Mesenchymal stem cell (in vitro differentiated cells and primary cell): ENCODE results near the gene METRNL.
A peak's percentile ranks its signal among the peaks of the same experiment; 100 is the strongest.

Experiments
- DNase-seq: peaks from one replicate; pipeline ENCODE4 v3.0.0-alpha.2; 2013
- H2AFZ ChIP-seq: one replicate; pipeline ENCODE4 v1.6.1; 2013; ENCODE audit warnings: low read depth, mild to moderate bottlenecking, control low read depth, inconsistent platforms, low read length, moderate library complexity
- H2AK5ac ChIP-seq: 2 replicates; pipeline ENCODE4 v1.6.1; 2013; ENCODE audit warnings: low read length, moderate library complexity, mild to moderate bottlenecking, inconsistent platforms; ENCODE audit not compliant: severe bottlenecking
- H2BK120ac ChIP-seq: one replicate; pipeline ENCODE4 v1.6.1; 2013; ENCODE audit warnings: low read depth, mild to moderate bottlenecking, inconsistent platforms, low read length, moderate library complexity
- H2BK12ac ChIP-seq, 2 experiments: one replicate each; pipeline ENCODE4 v1.6.1; 2013; ENCODE audit warnings: inconsistent platforms in 2 of 2, low read length in 2 of 2, mild to moderate bottlenecking in 2 of 2, moderate library complexity in 2 of 2, control low read depth in 1 of 2
- H2BK15ac ChIP-seq: one replicate; pipeline ENCODE4 v1.6.1; 2013; ENCODE audit warnings: mild to moderate bottlenecking, low read depth, inconsistent platforms; ENCODE audit not compliant: poor library complexity, severe bottlenecking
- H2BK5ac ChIP-seq: 2 replicates; pipeline ENCODE4 v1.6.1; 2013; ENCODE audit warnings: low read depth, mild to moderate bottlenecking, low read length, control low read depth, inconsistent platforms; ENCODE audit not compliant: poor library complexity, severe bottlenecking
- H3K14ac ChIP-seq, 2 experiments: one replicate each; pipeline ENCODE4 v1.6.1; 2013; ENCODE audit warnings: inconsistent platforms in 2 of 2, low read length in 2 of 2, control low read depth in 1 of 2, mild to moderate bottlenecking in 1 of 2, moderate library complexity in 1 of 2
- H3K18ac ChIP-seq, 2 experiments: one replicate each; pipeline ENCODE4 v1.6.1; 2013; ENCODE audit warnings: inconsistent platforms in 2 of 2, low read length in 2 of 2, control low read depth in 1 of 2, low read depth in 1 of 2, mild to moderate bottlenecking in 1 of 2
- H3K23ac ChIP-seq, 2 experiments: one replicate each; pipeline ENCODE4 v1.6.1; 2013; ENCODE audit warnings: inconsistent platforms in 2 of 2, low read length in 2 of 2, mild to moderate bottlenecking in 2 of 2, moderate library complexity in 2 of 2, control low read depth in 1 of 2
- H3K27ac ChIP-seq: 2 replicates; pipeline ENCODE4 v1.5.1; 2013; ENCODE audit warnings: mild to moderate bottlenecking, moderate library complexity, low read length, control low read depth, inconsistent platforms; ENCODE audit not compliant: poor library complexity, severe bottlenecking
- H3K27me3 ChIP-seq, 2 experiments: 2 replicates each; pipeline versions ENCODE4 v1.6.1 to v1.7.0; 2013; ENCODE audit warnings: low read length in 2 of 2, mild to moderate bottlenecking in 2 of 2, moderate library complexity in 2 of 2, control low read depth in 1 of 2, inconsistent platforms in 1 of 2; ENCODE audit not compliant: control insufficient read depth in 1 of 2, insufficient read depth in 1 of 2
- H3K36me3 ChIP-seq, 2 experiments: 2 replicates each; pipeline versions ENCODE4 v1.6.1 to v1.7.0; 2013; ENCODE audit warnings: low read length in 2 of 2, control low read depth in 1 of 2, inconsistent platforms in 1 of 2, low read depth in 1 of 2, mild to moderate bottlenecking in 1 of 2; ENCODE audit not compliant: insufficient read depth in 2 of 2, control insufficient read depth in 1 of 2
- H3K4ac ChIP-seq, 2 experiments: one replicate each; pipeline ENCODE4 v1.6.1; 2013; ENCODE audit warnings: inconsistent platforms in 2 of 2, low read length in 2 of 2, mild to moderate bottlenecking in 2 of 2, moderate library complexity in 2 of 2, control low read depth in 1 of 2, low read depth in 1 of 2
- H3K4me1 ChIP-seq: 2 replicates; pipeline ENCODE4 v1.6.1; 2013; ENCODE audit warnings: low read depth, low read length, control low read depth; ENCODE audit not compliant: control insufficient read depth, insufficient read depth
- H3K4me2 ChIP-seq: 2 replicates; pipeline ENCODE4 v1.6.1; 2013; ENCODE audit warnings: low read length, mild to moderate bottlenecking, inconsistent platforms; ENCODE audit not compliant: poor library complexity, severe bottlenecking
- H3K4me3 ChIP-seq, 2 experiments: 2 replicates each; pipeline versions ENCODE4 v1.5.1 to v1.7.0; 2013; ENCODE audit warnings: low read length in 2 of 2, mild to moderate bottlenecking in 2 of 2, control low read depth in 1 of 2, low read depth in 1 of 2; ENCODE audit not compliant: insufficient read depth in 1 of 2
- H3K79me1 ChIP-seq: replicated peaks from 2 replicates; pipeline ENCODE4 v1.6.1; 2013; ENCODE audit warnings: mild to moderate bottlenecking, control low read depth, low read length, inconsistent platforms; ENCODE audit not compliant: poor library complexity, severe bottlenecking
- H3K9ac ChIP-seq: 2 replicates; pipeline ENCODE4 v1.7.0; 2013; ENCODE audit warnings: mild to moderate bottlenecking, low read length, moderate library complexity
- H3K9me3 ChIP-seq: 2 replicates; pipeline ENCODE4 v1.7.0; 2013; ENCODE audit warnings: mild to moderate bottlenecking, low read length; ENCODE audit not compliant: control insufficient read depth
- H4K8ac ChIP-seq: one replicate; pipeline ENCODE4 v1.6.1; 2013; ENCODE audit warnings: inconsistent platforms, mild to moderate bottlenecking, low read length, moderate library complexity
- H4K91ac ChIP-seq: one replicate; pipeline ENCODE4 v1.6.1; 2013; ENCODE audit warnings: mild to moderate bottlenecking, low read length, inconsistent platforms
- WGBS: methylation state at CpG from one replicate; pipeline ENCODE4 v1.1.7; 2013; ENCODE audit warnings: mixed read lengths; 5-methylcytosine and 5-hydroxymethylcytosine counted together

The METRNL gene

GRCh38 chr17:83083368-83084201 lies 4.2 kb downstream of the METRNL start:
- H3K14ac ChIP-seq, result peak overlapping the region in 1 of 2 experiments; percentile 0
- no peaks in the 10 kb centered on the region for H3K9me3 ChIP-seq
- peak overlapping the region; percentile 0 for H2AK5ac ChIP-seq
- WGBS, result 10% methylated on average over 23 of the region's 25 CpGs
- peaks cover 44 to 47% of the 10 kb centered on the region in 2 experiments for H3K36me3 ChIP-seq
- H3K27me3 ChIP-seq, result peaks cover 0 to under 1% of the 10 kb centered on the region in 2 experiments
- no peak overlapping the region for H3K4ac ChIP-seq
- H3K18ac ChIP-seq, result peak overlapping the region; percentile 0 to 50
- peak overlapping the region; percentile 92 for H3K9ac ChIP-seq
- peak overlapping the region in 1 of 2 experiments; percentile 82 for H3K4me3 ChIP-seq
- DNase-seq, result peak; percentile 91
- H2BK120ac ChIP-seq, result no peak overlapping the region
- H3K79me1 ChIP-seq, result peaks cover 14% of the 10 kb centered on the region
- peak overlapping the region; percentile 16 to 20 for H2BK12ac ChIP-seq
- H3K23ac ChIP-seq, result no peak overlapping the region
- H2BK15ac ChIP-seq, result no peak overlapping the region
- peak overlapping the region; percentile 38 for H4K8ac ChIP-seq
- no peak overlapping the region for H3K4me2 ChIP-seq
- peak overlapping the region; percentile 16 for H3K27ac ChIP-seq
- H3K4me1 ChIP-seq, result peaks cover 67% of the 10 kb centered on the region
- H2AFZ ChIP-seq, result no peak overlapping the region
- H2BK5ac ChIP-seq, result no peak overlapping the region
- H4K91ac ChIP-seq, result peak overlapping the region; percentile 60

- Histone ChIP-seq H2BK15ac (peak overlapping the region; percentile 68), H3K9me3 (no peaks in the 10 kb centered on the region), H3K4me1 (peaks cover 71% of the 10 kb centered on the region), H3K27ac (peak overlapping the region; percentile 16), H2BK12ac (peak overlapping the region in 1 of 2 experiments; percentile 51), H2AFZ (no peak overlapping the region), H3K9ac (peak overlapping the region; percentile 92), H2BK120ac (no peak overlapping the region), H3K4me3 (peak overlapping the region in 1 of 2 experiments; percentile 73), H4K91ac (peak overlapping the region; percentile 3), H3K18ac (peak overlapping the region; percentile 4 to 5), H2BK5ac (no peak overlapping the region), H3K4me2 (no peak overlapping the region), H3K23ac (no peak overlapping the region), H2AK5ac (no peak overlapping the region), H3K4ac (no peak overlapping the region), H4K8ac (no peak overlapping the region), H3K27me3 (no peaks in the 10 kb centered on the region), H3K14ac (no peak overlapping the region), H3K79me1 (peaks cover 18% of the 10 kb centered on the region), H3K36me3 (peaks cover 46 to 53% of the 10 kb centered on the region in 2 experiments)
- WGBS, result 71% methylated on average over 9 of the region's 9 CpGs
- DNase-seq, result no peak
These were observed 4.8 kb downstream of the METRNL start for GRCh38 chr17:83084214-83084613.

DNA sequence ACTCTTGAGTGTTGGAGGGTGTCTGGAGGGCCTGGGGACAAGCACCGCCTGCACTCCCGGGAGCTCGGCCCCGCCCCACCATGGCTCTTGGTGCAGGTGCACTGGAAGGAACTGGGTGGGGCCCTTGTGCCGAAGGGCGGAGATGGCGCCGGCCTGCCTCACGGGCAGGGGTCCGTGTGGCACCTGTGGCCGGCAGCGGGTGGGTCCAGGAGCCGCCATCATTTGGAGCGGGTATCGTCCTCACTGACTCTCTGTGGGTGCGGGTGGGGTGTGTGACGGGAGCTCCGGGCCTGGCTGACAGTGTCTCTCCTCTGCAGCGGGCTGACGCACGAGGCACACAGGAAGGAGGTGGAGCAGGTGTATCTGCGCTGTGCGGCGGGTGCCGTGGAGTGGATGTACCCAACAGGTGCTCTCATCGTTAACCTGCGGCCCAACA lies 5.2 kb downstream of the METRNL start:
- 96% methylated on average over 27 of the region's 27 CpGs for WGBS
- H3K27me3 ChIP-seq, result no peaks in the 10 kb centered on the region
- H2BK5ac ChIP-seq, result peak overlapping the region; percentile 14

GRCh38 chr17:83085103-83085502 lies 5.7 kb downstream of the METRNL start:
- Histone ChIP-seq H3K14ac (no peak overlapping the region), H4K91ac (no peak overlapping the region), H3K23ac (no peak overlapping the region), H3K9me3 (no peaks in the 10 kb centered on the region), H3K79me1 (peaks cover 20% of the 10 kb centered on the region), H4K8ac (no peak overlapping the region), H2AK5ac (peak overlapping the region; percentile 99), H3K4ac (peak overlapping the region in 1 of 2 experiments; percentile 13), H2BK5ac (peak overlapping the region; percentile 80), H3K4me2 (no peak overlapping the region), H3K27ac (no peak overlapping the region), H3K27me3 (no peaks in the 10 kb centered on the region), H2AFZ (no peak overlapping the region), H2BK15ac (no peak overlapping the region), H2BK12ac (no peak overlapping the region), H3K18ac (no peak overlapping the region), H3K36me3 (peaks cover 51 to 61% of the 10 kb centered on the region in 2 experiments), H3K4me3 (peak overlapping the region in 1 of 2 experiments; percentile 73), H3K4me1 (peaks cover 79% of the 10 kb centered on the region), H2BK120ac (no peak overlapping the region), H3K9ac (peak overlapping the region; percentile 92)
- WGBS, result 94% methylated on average over 21 of the region's 22 CpGs
- no peak for DNase-seq

More for the DNA sequence above, 5.2 kb downstream of the METRNL start:
- peaks cover 75% of the 10 kb centered on the region for H3K4me1 ChIP-seq
- peak overlapping the region; percentile 68 for H2BK15ac ChIP-seq
- H3K9ac ChIP-seq, result peak overlapping the region; percentile 92
- no peak overlapping the region for H4K91ac ChIP-seq
- H2AK5ac ChIP-seq, result peak overlapping the region; percentile 99
- H3K14ac ChIP-seq, result no peak overlapping the region
- H3K18ac ChIP-seq, result peak overlapping the region; percentile 4 to 46
- DNase-seq, result no peak
- H2AFZ ChIP-seq, result no peak overlapping the region
- H3K4ac ChIP-seq, result no peak overlapping the region
- peak overlapping the region; percentile 16 for H3K27ac ChIP-seq
- H3K4me2 ChIP-seq, result no peak overlapping the region
- H4K8ac ChIP-seq, result no peak overlapping the region
- peak overlapping the region in 1 of 2 experiments; percentile 73 for H3K4me3 ChIP-seq
- peak overlapping the region in 1 of 2 experiments; percentile 51 for H2BK12ac ChIP-seq
- no peaks in the 10 kb centered on the region for H3K9me3 ChIP-seq
- H3K79me1 ChIP-seq, result peaks cover 20% of the 10 kb centered on the region
- H3K23ac ChIP-seq, result no peak overlapping the region
- no peak overlapping the region for H2BK120ac ChIP-seq
- H3K36me3 ChIP-seq, result peaks cover 50 to 58% of the 10 kb centered on the region in 2 experiments
